ENCODE results near the gene SERPINA3. TPM values are rescaled to one million over a fixed set of nuclear protein-coding genes. Genes with fewer than 3 reads are reported as not detected.

Gene SERPINA3
- total RNA-seq, 1 experiment from 2014 or later: 3.5 TPM

GRCh38 chr14:94631050-94631449 is 18.9 kb downstream of the SERPINA3 start (continued):
- no peak for TF ChIP-seq ERG (CRISPR knock-in tag; IDR thresholded peaks at IDR 0.05)

GRCh38 chr14:94631536-94632304 is 19.5 kb downstream of the SERPINA3 start:
- TF ChIP-seq GRHL2 (CRISPR knock-in tag; IDR thresholded peaks at IDR 0.05; ENCODE audit: insufficient replicate concordance, severe bottlenecking) (no peak), ZNF317 (CRISPR knock-in tag; IDR thresholded peaks at IDR 0.05; ENCODE audit: borderline replicate concordance, low read depth) (no peak), PRRX2 (CRISPR knock-in tag; IDR thresholded peaks at IDR 0.05) (no peak), MYBL2 (CRISPR knock-in tag; IDR thresholded peaks at IDR 0.05) (no peak), ATF1 (CRISPR knock-in tag; IDR thresholded peaks at IDR 0.05) (no peak), ATF3 (CRISPR knock-in tag; conservative IDR thresholded peaks at IDR 0.05) (no peak), ZNF138 (CRISPR knock-in tag; conservative IDR thresholded peaks at IDR 0.05) (no peak), SOX15 (CRISPR knock-in tag; IDR thresholded peaks at IDR 0.05) (no peak), ZNF671 (CRISPR knock-in tag; IDR thresholded peaks at IDR 0.05) (no peak), FOXP4 (CRISPR knock-in tag; IDR thresholded peaks at IDR 0.05) (no peak)
- Mint-ChIP-seq H3K27me3 (ENCODE audit: low read depth) (no peaks in the 10 kb centered on the region; the same call in 1 of the 2 replicates), H3K4me3 (no peak overlapping the region), H3K36me3 (no peaks in the 10 kb centered on the region), H3K4me1 (no peaks in the 10 kb centered on the region), H3K9me3 (peaks cover 6% of the 10 kb centered on the region), H3K27ac (no peak overlapping the region)
- no peak for ATAC-seq
- DNase-seq (ENCODE audit: low spot score): no peak
- ChIA-PET POLR2A (no interaction called here), CTCF (no interaction called here)

- no peak for ATAC-seq
- Mint-ChIP-seq H3K27ac (no peak overlapping the region), H3K27me3 (ENCODE audit: low read depth) (no peaks in the 10 kb centered on the region; the same call in 1 of the 2 replicates), H3K9me3 (peaks cover 6% of the 10 kb centered on the region), H3K4me3 (no peak overlapping the region), H3K4me1 (no peaks in the 10 kb centered on the region), H3K36me3 (no peaks in the 10 kb centered on the region)
- ChIA-PET POLR2A (no interaction called here), CTCF (no interaction called here)
- TF ChIP-seq MLX (CRISPR knock-in tag; IDR thresholded peaks at IDR 0.05): no peak
- TF ChIP-seq MXD4 (CRISPR knock-in tag; IDR thresholded peaks at IDR 0.05; ENCODE audit: borderline replicate concordance): no peak
- no peak for TF ChIP-seq GABPB1 (CRISPR knock-in tag; IDR thresholded peaks at IDR 0.05)
- no peak for TF ChIP-seq SP1 (CRISPR knock-in tag; conservative IDR thresholded peaks at IDR 0.05)
- no peak for TF ChIP-seq FOXP4 (CRISPR knock-in tag; IDR thresholded peaks at IDR 0.05)
- TF ChIP-seq USF1 (CRISPR knock-in tag; IDR thresholded peaks at IDR 0.05): no peak
- TF ChIP-seq MAX (CRISPR knock-in tag; IDR thresholded peaks at IDR 0.05): no peak
- no peak for TF ChIP-seq TEAD4 (CRISPR knock-in tag; IDR thresholded peaks at IDR 0.05)
- no peak for TF ChIP-seq RORB (CRISPR knock-in tag; IDR thresholded peaks at IDR 0.05)
- DNase-seq (ENCODE audit: low spot score): no peak
Observed at GRCh38 chr14:94632305-94632590, 20.1 kb downstream of the SERPINA3 start.
